Upper lobe of left lung (tissue), 6 donors: Measurements from ENCODE around the gene OGN. TPM values are rescaled to one million over a fixed set of nuclear protein-coding genes. Genes with fewer than 3 reads are reported as not detected.

Source experiments
- ATAC-seq, 2 donors: fragments of 200-7000 bp; cut with Tn5 transposase; one replicate each; pipeline ENCODE4 v1.9.1; 2022; ENCODE audit warnings: mild to moderate bottlenecking in 2 of 2, moderate library complexity in 2 of 2; ENCODE audit not compliant: low FRiP score in 2 of 2
- DNase-seq, 2 donors: peaks; one replicate each; pipeline ENCODE4 v3.0.0-alpha.2; 2019 to 2020
- H3K27ac ChIP-seq, 4 donors: fragments of 200-600 bp; sonication (generic); one replicate each; pipeline ENCODE4 v1.5.1; 2016 to 2019
- H3K27me3 ChIP-seq, 4 donors: fragments of 200-600 bp; sonication (generic); one replicate each; pipeline ENCODE4 v1.5.1; 2017 to 2019
- H3K36me3 ChIP-seq, 4 donors: fragments of 200-600 bp; sonication (generic); one replicate each; pipeline ENCODE4 v1.5.1; 2016 to 2019
- H3K4me1 ChIP-seq, 4 donors: fragments of 200-600 bp; sonication (generic); one replicate each; pipeline ENCODE4 v1.5.1; 2018 to 2019
- H3K4me3 ChIP-seq, 4 donors: fragments of 200-600 bp; sonication (generic); one replicate each; pipeline ENCODE4 v1.5.1; 2017 to 2019; ENCODE audit warnings: mild to moderate bottlenecking in 2 of 4, moderate library complexity in 1 of 4
- H3K9me3 ChIP-seq, 4 donors: fragments of 200-600 bp; sonication (generic); one replicate each; pipeline ENCODE4 v1.5.1; 2018 to 2019
- EP300 ChIP-seq, 4 donors: sonication (generic); formaldehyde crosslinking; IDR thresholded peaks; one replicate each; pipeline ENCODE4 v1.5.1; 2017; ENCODE audit warnings: antibody characterized with exemption in 4 of 4, control low read depth in 2 of 4
- POLR2A ChIP-seq, 4 donors: fragments of 450-650 bp; IDR thresholded peaks; one replicate each; pipeline ENCODE4 v1.5.1; 2016 to 2017; ENCODE audit warnings: antibody characterized with exemption in 4 of 4, mild to moderate bottlenecking in 2 of 4
- POLR2AphosphoS5 ChIP-seq, 2 donors: sonication (generic); formaldehyde crosslinking; IDR thresholded peaks; one replicate each; pipeline ENCODE4 v1.5.1; 2017; ENCODE audit warnings: antibody characterized with exemption in 2 of 2
- WGBS, 2 donors: methylation state at CpG; one replicate each; pipeline ENCODE4 v1.1.5; 2017 to 2018; 5-methylcytosine and 5-hydroxymethylcytosine counted together
- total RNA-seq, 6 donors: library from RNA; depleted of rRNA in 4 of 6; stranded (reverse); fragments of >200 nt in 4 of 6; gene quantifications; one replicate each; pipeline versions ENCODE4 v1.1.0 to v1.2.1, GENCODE V29; 2016 to 2021
- TF ChIP-seq, protein P1 (sequence below), 6 experiments: fragments of 450-650 bp in 4 of 6; fragments of 200-600 bp in 2 of 6; sonication (generic) in 2 of 6; IDR thresholded peaks; one replicate each; pipeline ENCODE4 v1.5.1; 2016 to 2019; ENCODE audit warnings: antibody characterized with exemption in 6 of 6
- donor health status: DM: no; HTN: no; CAD: no; lungs with moderate emphysema.
- donor health status: DM: no; HTN: yes; CAD: no; lungs with severe emphysema.

Gene OGN
- total RNA-seq, 6 donors from 2014 or later: 0.55 to 17.5 (median 5.4) TPM; not detected in 1

DNA sequence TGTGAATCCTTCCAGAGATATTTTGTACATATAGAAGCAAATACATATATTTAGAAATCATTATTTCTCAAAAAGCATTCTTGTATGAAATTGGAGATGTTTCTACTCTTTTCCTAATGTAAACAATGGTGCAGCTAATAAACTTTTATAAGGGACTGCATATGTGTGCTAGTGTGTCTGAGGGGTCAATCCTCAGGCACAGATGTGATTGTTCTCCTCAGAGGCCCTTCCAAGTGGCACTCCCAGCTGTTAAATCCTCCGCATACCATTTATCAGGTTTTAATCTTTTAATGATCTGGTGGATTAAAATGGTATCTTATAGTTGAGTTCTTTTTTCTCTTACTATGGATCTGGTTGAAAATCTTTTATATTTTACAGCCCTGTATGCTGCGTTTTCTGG, 25.5 kb upstream of the OGN start:
- TF ChIP-seq POLR2A (IDR thresholded peaks at IDR 0.05): no peak
- TF ChIP-seq EP300 (IDR thresholded peaks at IDR 0.05): no peak
- TF ChIP-seq, protein P1, sequence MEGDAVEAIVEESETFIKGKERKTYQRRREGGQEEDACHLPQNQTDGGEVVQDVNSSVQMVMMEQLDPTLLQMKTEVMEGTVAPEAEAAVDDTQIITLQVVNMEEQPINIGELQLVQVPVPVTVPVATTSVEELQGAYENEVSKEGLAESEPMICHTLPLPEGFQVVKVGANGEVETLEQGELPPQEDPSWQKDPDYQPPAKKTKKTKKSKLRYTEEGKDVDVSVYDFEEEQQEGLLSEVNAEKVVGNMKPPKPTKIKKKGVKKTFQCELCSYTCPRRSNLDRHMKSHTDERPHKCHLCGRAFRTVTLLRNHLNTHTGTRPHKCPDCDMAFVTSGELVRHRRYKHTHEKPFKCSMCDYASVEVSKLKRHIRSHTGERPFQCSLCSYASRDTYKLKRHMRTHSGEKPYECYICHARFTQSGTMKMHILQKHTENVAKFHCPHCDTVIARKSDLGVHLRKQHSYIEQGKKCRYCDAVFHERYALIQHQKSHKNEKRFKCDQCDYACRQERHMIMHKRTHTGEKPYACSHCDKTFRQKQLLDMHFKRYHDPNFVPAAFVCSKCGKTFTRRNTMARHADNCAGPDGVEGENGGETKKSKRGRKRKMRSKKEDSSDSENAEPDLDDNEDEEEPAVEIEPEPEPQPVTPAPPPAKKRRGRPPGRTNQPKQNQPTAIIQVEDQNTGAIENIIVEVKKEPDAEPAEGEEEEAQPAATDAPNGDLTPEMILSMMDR (IDR thresholded peaks at IDR 0.05): no peak
- TF ChIP-seq POLR2AphosphoS5 (IDR thresholded peaks at IDR 0.05): no peak
- no peak overlapping the region for H3K27ac ChIP-seq
- no peaks in the 10 kb centered on the region for H3K4me1 ChIP-seq
- 68 to 100% methylated on average over 2 of the region's 2 CpGs for WGBS, 2 donors
- no peaks in the 10 kb centered on the region for H3K9me3 ChIP-seq
- H3K36me3 ChIP-seq: no peaks in the 10 kb centered on the region
- ATAC-seq: no peak
- H3K4me3 ChIP-seq: no peak overlapping the region
- DNase-seq: no peak
- no peaks in the 10 kb centered on the region for H3K27me3 ChIP-seq

DNA sequence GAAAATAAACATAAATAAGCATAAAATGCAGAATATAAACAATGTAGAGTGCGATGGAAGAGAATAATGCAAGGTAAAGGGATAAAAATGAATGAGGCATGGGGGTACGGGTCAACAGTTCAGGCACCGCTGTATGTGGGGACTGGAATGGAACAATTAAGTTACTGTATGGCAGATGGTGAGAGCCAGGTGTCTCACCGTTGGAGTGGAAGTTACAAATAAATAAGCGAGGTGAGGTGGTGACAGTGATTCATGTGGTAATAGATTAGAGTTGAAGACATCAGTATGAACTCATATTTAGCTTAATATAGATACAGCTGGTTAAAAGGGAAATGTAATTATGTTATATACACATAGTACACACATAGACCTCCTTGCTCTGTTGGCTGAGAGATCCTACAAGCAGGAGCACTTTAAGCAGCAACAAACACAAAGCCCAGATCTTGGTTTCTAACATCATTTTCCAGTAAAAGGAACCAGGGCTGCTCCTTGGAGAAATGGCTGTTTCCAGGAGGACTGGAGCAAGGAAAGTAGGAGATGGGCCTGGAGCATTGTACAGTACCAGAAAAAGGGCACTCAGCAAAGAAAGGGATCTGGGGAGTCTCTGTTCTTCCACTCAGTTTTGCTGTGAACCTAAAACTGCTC, 22.2 kb upstream of the OGN start:
- H3K4me1 ChIP-seq: no peaks in the 10 kb centered on the region
- peak overlapping the region in 1 of 4 donors; percentile 2 for H3K27ac ChIP-seq
- no peak overlapping the region for H3K4me3 ChIP-seq
- no peak for DNase-seq
- TF ChIP-seq EP300 (IDR thresholded peaks at IDR 0.05) (no peak), POLR2AphosphoS5 (IDR thresholded peaks at IDR 0.05) (no peak)
- 77 to 78% methylated on average over 5 of the region's 5 CpGs for WGBS, 2 donors
- no peaks in the 10 kb centered on the region for H3K9me3 ChIP-seq
- no peaks in the 10 kb centered on the region for H3K27me3 ChIP-seq
- no peak for ATAC-seq
- no peaks in the 10 kb centered on the region for H3K36me3 ChIP-seq

DNA sequence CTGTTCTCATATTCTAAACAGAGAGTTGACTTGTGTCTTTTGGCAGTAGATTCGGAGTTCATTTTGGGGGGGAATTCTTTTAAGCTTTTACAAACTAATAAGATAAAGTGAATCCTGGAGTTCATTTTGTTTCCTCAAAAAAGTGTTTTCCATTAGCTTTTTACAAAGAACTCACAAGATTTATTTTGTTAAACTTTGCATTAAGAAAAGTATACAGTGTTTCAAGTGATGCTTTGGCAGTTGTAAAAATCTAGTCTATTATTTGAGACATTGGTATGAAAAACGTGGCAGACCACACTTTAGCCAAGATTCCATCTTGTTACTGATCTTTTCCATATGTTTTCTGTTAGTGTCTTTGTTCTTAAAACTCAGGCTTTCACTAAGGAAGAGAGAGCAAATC, 21.1 kb upstream of the OGN start:
- Histone ChIP-seq H3K27ac (no peak overlapping the region), H3K36me3 (no peaks in the 10 kb centered on the region), H3K27me3 (no peaks in the 10 kb centered on the region), H3K9me3 (no peaks in the 10 kb centered on the region), H3K4me3 (no peak overlapping the region), H3K4me1 (no peaks in the 10 kb centered on the region)
- DNase-seq (no peak), ATAC-seq (no peak)
- TF ChIP-seq, protein P1 (IDR thresholded peaks at IDR 0.05): no peak
- no peak for TF ChIP-seq POLR2A (IDR thresholded peaks at IDR 0.05)
- no peak for TF ChIP-seq POLR2AphosphoS5 (IDR thresholded peaks at IDR 0.05)
- TF ChIP-seq EP300 (IDR thresholded peaks at IDR 0.05): no peak
- WGBS, 2 donors: 60 to 61% methylated on average over 2 of the region's 2 CpGs

DNA sequence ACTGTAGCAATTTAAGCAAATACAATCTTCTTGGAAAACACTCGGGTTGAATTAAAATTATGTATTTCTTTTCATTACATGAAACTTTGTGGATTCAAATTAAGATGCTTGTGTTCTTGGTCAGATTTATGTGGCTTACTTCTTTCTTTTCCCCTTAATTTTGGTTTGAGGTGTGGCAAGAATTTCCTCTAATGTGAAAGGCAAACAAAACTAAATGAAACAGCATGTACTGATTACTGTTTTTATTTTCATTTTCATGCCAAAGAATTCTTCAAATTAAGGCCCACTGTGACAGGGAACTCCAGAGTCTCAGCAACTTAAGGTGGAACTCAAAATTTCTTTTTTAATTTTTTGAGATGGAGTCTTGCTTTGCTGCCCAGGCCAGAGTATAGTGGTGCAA, 20.0 kb upstream of the OGN start, which contains the start of gene OMD:
Gene OMD (minus strand): TSS at position 132 of the 400 bp plus-strand sequence. CDS start 6,913 bp downstream, outside the sequence.
- H3K27me3 ChIP-seq: no peaks in the 10 kb centered on the region
- no peaks in the 10 kb centered on the region for H3K4me1 ChIP-seq
- peak in 1 of 2 donors; percentile 64 for ATAC-seq
- H3K4me3 ChIP-seq: peak within 1 kb of the TSS in 2 of 4 donors; percentile 5 to 6
- DNase-seq: no peak
- H3K27ac ChIP-seq: peak within 1 kb of the TSS in 1 of 4 donors; percentile 20
- no peaks in the 10 kb centered on the region for H3K36me3 ChIP-seq
- TF ChIP-seq EP300 (IDR thresholded peaks at IDR 0.05): no peak
- TF ChIP-seq POLR2A (IDR thresholded peaks at IDR 0.05): no peak
- TF ChIP-seq, protein P1 (IDR thresholded peaks at IDR 0.05): no peak
- TF ChIP-seq POLR2AphosphoS5 (IDR thresholded peaks at IDR 0.05): no peak
- WGBS, 2 donors: 57 to 74% methylated on average over 1 of the region's 1 CpG
- H3K9me3 ChIP-seq: no peaks in the 10 kb centered on the region

DNA sequence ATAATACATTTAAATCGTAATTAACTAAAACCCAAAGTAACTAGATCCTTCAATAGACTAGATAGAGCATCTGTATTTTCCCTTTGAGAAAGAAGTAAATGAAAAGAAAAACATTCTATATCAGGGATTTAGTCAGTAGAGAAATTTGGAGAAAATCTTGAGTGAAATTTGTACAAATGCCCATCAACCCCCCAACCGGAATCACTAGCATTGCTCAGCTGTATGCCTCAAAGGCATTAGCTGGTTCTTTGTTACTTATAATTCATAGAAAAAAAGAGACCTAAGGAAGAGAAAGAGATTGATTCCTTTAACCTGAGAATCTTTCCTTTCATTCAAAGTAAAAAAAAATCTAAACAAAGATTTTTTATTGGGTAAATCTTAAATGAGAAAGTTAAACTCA, 19.2 kb upstream of the OGN start:
- no peaks in the 10 kb centered on the region for H3K27me3 ChIP-seq
- H3K36me3 ChIP-seq: no peaks in the 10 kb centered on the region
- no peak for TF ChIP-seq POLR2A (IDR thresholded peaks at IDR 0.05)
- no peak for TF ChIP-seq POLR2AphosphoS5 (IDR thresholded peaks at IDR 0.05)
- TF ChIP-seq, protein P1 (IDR thresholded peaks at IDR 0.05): no peak
- TF ChIP-seq EP300 (IDR thresholded peaks at IDR 0.05): no peak
- 79 to 90% methylated on average over 2 of the region's 2 CpGs for WGBS, 2 donors
- H3K4me3 ChIP-seq: peak overlapping the region in 2 of 4 donors; percentile 5 to 6
- H3K4me1 ChIP-seq: no peaks in the 10 kb centered on the region
- ATAC-seq (no peak), DNase-seq (no peak)
- no peaks in the 10 kb centered on the region for H3K9me3 ChIP-seq
- no peak overlapping the region for H3K27ac ChIP-seq
